ENCODE results near the gene PHOSPHO1. TPM values are rescaled to one million over a fixed set of nuclear protein-coding genes. Genes with fewer than 3 reads are reported as not detected.

Gene PHOSPHO1
- total RNA-seq, 1 donor from 2014 or later = 0.52 TPM

DNA sequence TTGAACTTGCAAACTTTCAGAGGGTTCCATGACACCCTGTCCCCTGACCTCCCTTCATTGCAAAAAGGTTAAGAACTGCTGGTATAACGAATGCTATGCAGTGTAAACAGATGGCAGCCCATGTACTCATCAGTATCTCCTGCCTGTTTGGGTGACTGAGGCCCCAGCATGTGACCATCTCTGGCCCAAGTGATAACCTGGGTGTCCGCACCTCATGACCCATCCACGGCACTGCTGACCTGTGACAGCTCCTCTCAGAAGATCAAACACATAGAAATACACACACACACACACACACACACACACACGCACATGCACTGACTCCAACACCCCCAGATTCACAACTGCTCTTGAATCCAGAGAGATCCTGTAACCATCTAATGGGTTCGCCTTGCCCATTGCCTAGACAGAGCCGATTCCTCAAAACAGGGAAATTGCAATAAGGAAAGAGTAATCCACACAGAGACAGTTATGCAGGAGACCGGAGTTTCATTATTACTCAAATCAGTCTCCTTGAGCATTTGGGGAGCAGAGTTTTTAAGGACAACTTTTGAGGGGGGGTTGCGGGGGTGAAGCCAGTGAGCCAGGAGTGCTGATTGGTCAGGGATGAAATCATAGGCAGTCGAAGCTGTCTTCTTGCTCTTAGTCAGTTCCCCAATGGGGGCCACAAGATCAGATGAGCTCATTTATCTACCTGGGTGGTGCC, 11.3 kb upstream of the PHOSPHO1 start:
- Histone ChIP-seq H3K9me3 (replicated peaks) (no peaks in the 10 kb centered on the region), H3K27ac (replicated peaks) (no peak overlapping the region)

GRCh38 chr17:49241040-49241439, 10.5 kb upstream of the PHOSPHO1 start:
- H3K27ac ChIP-seq (replicated peaks) = no peak overlapping the region
- peaks cover 4% of the 10 kb centered on the region for H3K27me3 ChIP-seq (ENCODE audit: low read depth)
- DNase-seq = no peak
- H3K36me3 ChIP-seq = no peaks in the 10 kb centered on the region
- no peaks in the 10 kb centered on the region for H3K9me3 ChIP-seq (replicated peaks)
- intact Hi-C loops (cut with micrococcal nuclease) = no loop called here
- no peak overlapping the region for H3K4me3 ChIP-seq
- TF ChIP-seq, protein P1, sequence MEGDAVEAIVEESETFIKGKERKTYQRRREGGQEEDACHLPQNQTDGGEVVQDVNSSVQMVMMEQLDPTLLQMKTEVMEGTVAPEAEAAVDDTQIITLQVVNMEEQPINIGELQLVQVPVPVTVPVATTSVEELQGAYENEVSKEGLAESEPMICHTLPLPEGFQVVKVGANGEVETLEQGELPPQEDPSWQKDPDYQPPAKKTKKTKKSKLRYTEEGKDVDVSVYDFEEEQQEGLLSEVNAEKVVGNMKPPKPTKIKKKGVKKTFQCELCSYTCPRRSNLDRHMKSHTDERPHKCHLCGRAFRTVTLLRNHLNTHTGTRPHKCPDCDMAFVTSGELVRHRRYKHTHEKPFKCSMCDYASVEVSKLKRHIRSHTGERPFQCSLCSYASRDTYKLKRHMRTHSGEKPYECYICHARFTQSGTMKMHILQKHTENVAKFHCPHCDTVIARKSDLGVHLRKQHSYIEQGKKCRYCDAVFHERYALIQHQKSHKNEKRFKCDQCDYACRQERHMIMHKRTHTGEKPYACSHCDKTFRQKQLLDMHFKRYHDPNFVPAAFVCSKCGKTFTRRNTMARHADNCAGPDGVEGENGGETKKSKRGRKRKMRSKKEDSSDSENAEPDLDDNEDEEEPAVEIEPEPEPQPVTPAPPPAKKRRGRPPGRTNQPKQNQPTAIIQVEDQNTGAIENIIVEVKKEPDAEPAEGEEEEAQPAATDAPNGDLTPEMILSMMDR (IDR thresholded peaks at IDR 0.05; ENCODE audit: borderline replicate concordance) = no peak
- no peaks in the 10 kb centered on the region for H3K4me1 ChIP-seq

More for the DNA sequence above, 11.3 kb upstream of the PHOSPHO1 start:
- Histone ChIP-seq H3K4me3 (no peak overlapping the region), H3K36me3 (no peaks in the 10 kb centered on the region), H3K27me3 (ENCODE audit: low read depth) (peaks cover 4% of the 10 kb centered on the region), H3K4me1 (no peaks in the 10 kb centered on the region)
- intact Hi-C loops (cut with micrococcal nuclease) = no loop called here
- TF ChIP-seq, protein P1 (IDR thresholded peaks at IDR 0.05; ENCODE audit: borderline replicate concordance) = no peak
- no peak for DNase-seq

GRCh38 chr17:49240619-49241018, 10.0 kb upstream of the PHOSPHO1 start:
- Histone ChIP-seq H3K4me1 (no peaks in the 10 kb centered on the region), H3K4me3 (no peak overlapping the region), H3K9me3 (replicated peaks) (no peaks in the 10 kb centered on the region), H3K27me3 (ENCODE audit: low read depth) (peaks cover 4% of the 10 kb centered on the region), H3K27ac (replicated peaks) (no peak overlapping the region), H3K36me3 (no peaks in the 10 kb centered on the region)
- TF ChIP-seq, protein P1 (IDR thresholded peaks at IDR 0.05; ENCODE audit: borderline replicate concordance) = no peak
- DNase-seq = no peak
- intact Hi-C loops (cut with micrococcal nuclease) = no loop called here

DNA sequence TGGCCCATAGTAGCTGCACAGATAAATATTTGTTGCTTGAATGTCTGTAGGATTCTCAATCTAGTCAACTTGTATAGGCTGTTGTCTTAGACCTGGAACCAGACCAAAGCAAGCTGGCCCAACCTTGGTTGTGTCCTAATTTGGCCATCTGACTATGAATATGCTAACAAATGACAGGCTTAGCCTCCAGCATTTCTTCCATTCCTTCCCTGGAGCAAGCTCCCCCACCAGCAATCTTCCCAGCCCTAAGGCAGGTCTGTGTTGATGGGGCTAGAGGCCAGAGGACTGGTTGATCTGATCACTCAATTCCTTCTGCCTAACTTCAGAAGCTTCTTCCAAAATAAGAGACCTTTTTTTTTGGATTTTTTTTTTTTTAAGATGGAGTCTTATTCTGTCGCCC, 9.4 kb upstream of the PHOSPHO1 start:
- peaks cover 4% of the 10 kb centered on the region for H3K27me3 ChIP-seq (ENCODE audit: low read depth)
- no peak overlapping the region for H3K4me3 ChIP-seq
- TF ChIP-seq, protein P1 (IDR thresholded peaks at IDR 0.05; ENCODE audit: borderline replicate concordance) = no peak
- intact Hi-C loops (cut with micrococcal nuclease) = no loop called here
- H3K4me1 ChIP-seq = no peaks in the 10 kb centered on the region
- no peaks in the 10 kb centered on the region for H3K9me3 ChIP-seq (replicated peaks)
- no peaks in the 10 kb centered on the region for H3K36me3 ChIP-seq
- no peak for DNase-seq
- no peak overlapping the region for H3K27ac ChIP-seq (replicated peaks)

DNA sequence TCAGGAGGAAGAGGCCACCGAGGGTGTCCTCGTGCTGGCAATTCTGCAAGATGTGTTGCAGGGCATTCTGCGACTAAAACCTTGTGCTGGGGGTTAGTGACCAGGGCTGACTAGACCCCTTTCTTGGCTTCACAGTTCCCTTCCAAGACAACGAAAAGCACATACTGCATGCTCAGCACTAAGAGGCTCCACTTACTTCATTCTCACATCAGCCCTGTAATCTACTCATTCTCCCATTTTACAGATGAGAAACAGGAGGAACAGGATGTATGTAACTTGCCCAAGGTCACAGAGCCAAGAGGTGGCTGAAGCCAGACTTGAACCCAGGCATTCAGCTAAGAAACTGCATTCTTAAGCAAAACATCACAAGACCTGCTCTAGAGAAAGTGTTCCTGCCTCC, 5.3 kb upstream of the PHOSPHO1 start:
- TF ChIP-seq, protein P1 (IDR thresholded peaks at IDR 0.05; ENCODE audit: borderline replicate concordance) = no peak
- intact Hi-C loops (cut with micrococcal nuclease) = no loop called here
- Histone ChIP-seq H3K4me3 (no peak overlapping the region), H3K9me3 (replicated peaks) (no peaks in the 10 kb centered on the region), H3K27ac (replicated peaks) (no peak overlapping the region), H3K36me3 (no peaks in the 10 kb centered on the region), H3K4me1 (peaks cover 7% of the 10 kb centered on the region), H3K27me3 (ENCODE audit: low read depth) (no peaks in the 10 kb centered on the region)
- DNase-seq = no peak
